HG03097 (cell line): ENCODE measurements around the gene VAX1.

Source experiments
- ATAC-seq: cut with Tn5 transposase; IDR thresholded peaks from one replicate; pipeline ENCODE4 v1.9.1; 2021; ENCODE audit not compliant: unreplicated experiment, low FRiP score

VAX1 gene

GRCh38 chr10:117164592-117165537, 26.8 kb upstream of the VAX1 start:
- ATAC-seq = no peak

- no peak for ATAC-seq
Measured at GRCh38 chr10:117163954-117164548, 26.0 kb upstream of the VAX1 start.

- no peak for ATAC-seq
Measured at GRCh38 chr10:117163061-117163953, 25.2 kb upstream of the VAX1 start.

GRCh38 chr10:117162093-117163060, 24.3 kb upstream of the VAX1 start:
- ATAC-seq = no peak

- no peak for ATAC-seq
Measured at GRCh38 chr10:117161386-117162033, 23.4 kb upstream of the VAX1 start.

GRCh38 chr10:117160567-117160966, 22.5 kb upstream of the VAX1 start:
- no peak for ATAC-seq

GRCh38 chr10:117159390-117159789, 21.3 kb upstream of the VAX1 start:
- no peak for ATAC-seq

- no peak for ATAC-seq
Measured at GRCh38 chr10:117158297-117158696, 20.2 kb upstream of the VAX1 start.

GRCh38 chr10:117152668-117153067, 14.6 kb upstream of the VAX1 start:
- ATAC-seq = no peak

GRCh38 chr10:117148284-117148683, 10.2 kb upstream of the VAX1 start:
- ATAC-seq = no peak

- ATAC-seq = no peak
Measured at GRCh38 chr10:117145019-117145418, 6.9 kb upstream of the VAX1 start.

GRCh38 chr10:117143103-117143823, 5.2 kb upstream of the VAX1 start:
- no peak for ATAC-seq

GRCh38 chr10:117140525-117140902, 2.4 kb upstream of the VAX1 start:
- no peak for ATAC-seq

- no peak for ATAC-seq
Measured at GRCh38 chr10:117139581-117140524, 1.8 kb upstream of the VAX1 start.

GRCh38 chr10:117138838-117139580, 939 bp upstream of the VAX1 start:
- ATAC-seq = no peak

GRCh38 chr10:117137031-117137910, 799 bp downstream of the VAX1 start:
- no peak for ATAC-seq
